Mammary epithelial cell (primary cell): ENCODE data around the gene TYW1.

Experiments used
- CTCF ChIP-seq, 2 donors: IDR thresholded peaks in 1 of 2; conservative IDR thresholded peaks in 1 of 2; 2 replicates each; pipeline ENCODE4 v1.5.1; 2011 to 2012; ENCODE audit warnings: inconsistent platforms in 2 of 2, low read length in 2 of 2, mild to moderate bottlenecking in 2 of 2, control low read depth in 1 of 2, low read depth in 1 of 2; ENCODE audit not compliant: insufficient read depth in 1 of 2; ENCODE audit errors: extremely low read depth in 1 of 2
- EZH2 ChIP-seq: IDR thresholded peaks from 2 replicates; pipeline ENCODE4 v1.6.1; 2012; ENCODE audit warnings: low read length, inconsistent platforms, borderline replicate concordance

GRCh38 chr7:67206452-67206851 is 209.8 kb downstream of the TYW1 start:
- TF ChIP-seq CTCF (conservative IDR thresholded peaks at IDR 0.05 in 1 of 2, IDR thresholded peaks at IDR 0.05 in 1 of 2; ENCODE audit: extremely low read depth in 1 of 2, insufficient read depth in 1 of 2, low read depth in 1 of 2, low read length in 2 of 2): no peak
- no peak for TF ChIP-seq EZH2
